ENCODE results near the gene OR56B1. TPM values are rescaled to one million over a fixed set of nuclear protein-coding genes. Genes with fewer than 3 reads are reported as not detected.

Gene OR56B1
- polyA plus RNA-seq, 2 of the 4 experiments (the other 2 are of a cell fraction): not detected

DNA sequence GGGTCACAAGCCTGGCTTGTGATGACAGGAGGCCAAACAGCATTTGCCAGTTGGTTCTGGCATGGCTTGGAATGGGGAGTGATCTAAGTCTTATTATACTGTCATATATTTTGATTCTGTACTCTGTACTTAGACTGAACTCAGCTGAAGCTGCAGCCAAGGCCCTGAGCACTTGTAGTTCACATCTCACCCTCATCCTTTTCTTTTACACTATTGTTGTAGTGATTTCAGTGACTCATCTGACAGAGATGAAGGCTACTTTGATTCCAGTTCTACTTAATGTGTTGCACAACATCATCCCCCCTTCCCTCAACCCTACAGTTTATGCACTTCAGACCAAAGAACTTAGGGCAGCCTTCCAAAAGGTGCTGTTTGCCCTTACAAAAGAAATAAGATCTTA lies 843 bp downstream of the OR56B1 start:
- peak; percentile 79 to 80; a peak in 5 of 6 replicates for ATAC-seq
- Histone ChIP-seq H3K27ac (peak overlapping the region; percentile 26 to 64; a peak in 4 of 6 replicates), H3K4me1 (peaks cover 6% of the 10 kb centered on the region; the same call in 1 of the 3 replicates), H3K4me2 (peak overlapping the region; percentile 46), H3K9me3 (0 out of 3 replicates have a peak, but pooled peaks cover 4% of the 10 kb centered on the region), H3K4me3 (no peak overlapping the region)
- POLR2A ChIA-PET: no interaction called here
- TF ChIP-seq, protein P1, sequence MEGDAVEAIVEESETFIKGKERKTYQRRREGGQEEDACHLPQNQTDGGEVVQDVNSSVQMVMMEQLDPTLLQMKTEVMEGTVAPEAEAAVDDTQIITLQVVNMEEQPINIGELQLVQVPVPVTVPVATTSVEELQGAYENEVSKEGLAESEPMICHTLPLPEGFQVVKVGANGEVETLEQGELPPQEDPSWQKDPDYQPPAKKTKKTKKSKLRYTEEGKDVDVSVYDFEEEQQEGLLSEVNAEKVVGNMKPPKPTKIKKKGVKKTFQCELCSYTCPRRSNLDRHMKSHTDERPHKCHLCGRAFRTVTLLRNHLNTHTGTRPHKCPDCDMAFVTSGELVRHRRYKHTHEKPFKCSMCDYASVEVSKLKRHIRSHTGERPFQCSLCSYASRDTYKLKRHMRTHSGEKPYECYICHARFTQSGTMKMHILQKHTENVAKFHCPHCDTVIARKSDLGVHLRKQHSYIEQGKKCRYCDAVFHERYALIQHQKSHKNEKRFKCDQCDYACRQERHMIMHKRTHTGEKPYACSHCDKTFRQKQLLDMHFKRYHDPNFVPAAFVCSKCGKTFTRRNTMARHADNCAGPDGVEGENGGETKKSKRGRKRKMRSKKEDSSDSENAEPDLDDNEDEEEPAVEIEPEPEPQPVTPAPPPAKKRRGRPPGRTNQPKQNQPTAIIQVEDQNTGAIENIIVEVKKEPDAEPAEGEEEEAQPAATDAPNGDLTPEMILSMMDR (IDR thresholded peaks at IDR 0.05): no peak
- no peak for TF ChIP-seq ZC3H11A (IDR thresholded peaks at IDR 0.05)
- no peak for TF ChIP-seq HOXB13 (CRISPR knock-in tag; IDR thresholded peaks at IDR 0.05; ENCODE audit: low read depth)
- TF ChIP-seq HOXA7 (CRISPR knock-in tag; IDR thresholded peaks at IDR 0.05): no peak
- TF ChIP-seq HES2 (IDR thresholded peaks at IDR 0.05): no peak
- TF ChIP-seq JUNB (IDR thresholded peaks at IDR 0.05): peak; percentile 28; the same call in 1 of the 2 replicates
- TF ChIP-seq, protein P2, sequence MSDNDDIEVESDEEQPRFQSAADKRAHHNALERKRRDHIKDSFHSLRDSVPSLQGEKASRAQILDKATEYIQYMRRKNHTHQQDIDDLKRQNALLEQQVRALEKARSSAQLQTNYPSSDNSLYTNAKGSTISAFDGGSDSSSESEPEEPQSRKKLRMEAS (IDR thresholded peaks at IDR 0.05): no peak
- TF ChIP-seq, protein P3, sequence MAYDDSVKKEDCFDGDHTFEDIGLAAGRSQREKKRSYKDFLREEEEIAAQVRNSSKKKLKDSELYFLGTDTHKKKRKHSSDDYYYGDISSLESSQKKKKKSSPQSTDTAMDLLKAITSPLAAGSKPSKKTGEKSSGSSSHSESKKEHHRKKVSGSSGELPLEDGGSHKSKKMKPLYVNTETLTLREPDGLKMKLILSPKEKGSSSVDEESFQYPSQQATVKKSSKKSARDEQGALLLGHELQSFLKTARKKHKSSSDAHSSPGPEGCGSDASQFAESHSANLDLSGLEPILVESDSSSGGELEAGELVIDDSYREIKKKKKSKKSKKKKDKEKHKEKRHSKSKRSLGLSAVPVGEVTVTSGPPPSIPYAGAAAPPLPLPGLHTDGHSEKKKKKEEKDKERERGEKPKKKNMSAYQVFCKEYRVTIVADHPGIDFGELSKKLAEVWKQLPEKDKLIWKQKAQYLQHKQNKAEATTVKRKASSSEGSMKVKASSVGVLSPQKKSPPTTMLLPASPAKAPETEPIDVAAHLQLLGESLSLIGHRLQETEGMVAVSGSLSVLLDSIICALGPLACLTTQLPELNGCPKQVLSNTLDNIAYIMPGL (CRISPR knock-in tag; IDR thresholded peaks at IDR 0.05; ENCODE audit: borderline replicate concordance): no peak
- no peak for TF ChIP-seq HDAC2 (IDR thresholded peaks at IDR 0.05)
- no peak for TF ChIP-seq EP300 (IDR thresholded peaks at IDR 0.05)
- no peak for TF ChIP-seq CBX8 (IDR thresholded peaks at IDR 0.05)
- peak in 1 of 2 experiments; percentile 71; a peak in 3 of 4 replicates for TF ChIP-seq CEBPB (IDR thresholded peaks at IDR 0.05)
- no peak for TF ChIP-seq FOSL2 (IDR thresholded peaks at IDR 0.05)
- 0 out of 2 replicates have a peak, but pooled peaks have one; percentile 3 for TF ChIP-seq FOSL2 (CRISPR knock-in tag; IDR thresholded peaks at IDR 0.05)
- no peak for TF ChIP-seq BHLHE40 (IDR thresholded peaks at IDR 0.05; ENCODE audit: low read depth, low read length)
- no peak for TF ChIP-seq TP53 (CRISPR knock-in tag; IDR thresholded peaks at IDR 0.05)
- TF ChIP-seq RARB (CRISPR knock-in tag; IDR thresholded peaks at IDR 0.05): no peak
- TF ChIP-seq EHF (CRISPR knock-in tag; IDR thresholded peaks at IDR 0.05): no peak
- FAIRE-seq: no peak
- CTCF ChIA-PET: interaction anchor here (1.4 to 2.0 kb wide), 2 partner anchors 25 to 53 kb away, joined by 4 read pairs; no protein-coding TSS in a partner anchor
- peak in 1 of 2 experiments; percentile 15 for DNase-seq (ENCODE audit: low read depth in 1 of 2, low spot score in 1 of 2)

DNA sequence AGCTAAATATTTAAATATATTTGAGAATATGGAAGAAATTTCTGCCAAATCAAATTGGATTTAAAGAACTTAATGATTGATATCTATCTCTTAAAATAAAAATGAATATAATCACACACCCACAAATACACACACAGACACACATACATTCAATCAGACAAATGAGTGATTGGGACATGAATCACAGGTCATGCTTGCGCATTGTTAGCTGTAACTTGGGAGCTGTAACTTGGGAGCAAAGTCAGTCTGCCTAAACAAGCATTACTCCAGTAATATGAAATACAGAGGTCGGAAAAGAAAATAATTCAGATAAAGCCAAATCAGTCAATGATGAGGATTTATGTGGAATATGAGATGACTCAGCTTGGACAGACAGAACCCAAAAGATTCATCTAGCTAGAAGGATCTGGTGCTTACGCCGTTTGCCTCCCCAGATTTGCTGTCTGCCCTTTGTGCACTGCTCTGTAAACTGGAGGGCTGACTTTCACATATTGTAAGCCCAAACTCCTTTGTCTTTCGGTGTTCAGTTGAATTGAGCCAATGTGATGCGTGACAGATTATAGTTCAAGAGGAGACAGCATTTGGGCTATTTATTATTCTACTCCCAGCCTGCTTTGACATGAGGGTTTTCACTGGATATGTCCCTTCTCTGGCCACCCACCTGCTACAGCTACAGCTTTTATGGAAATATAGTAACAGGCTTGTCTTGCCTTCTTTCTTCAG lies 1.6 kb downstream of the OR56B1 start:
- DNase-seq (ENCODE audit: low read depth in 1 of 2, low spot score in 1 of 2) (peak in 1 of 2 experiments; percentile 18), FAIRE-seq (no peak), ATAC-seq (peak in 1 of 2 experiments; percentile 70; a peak in 3 of 6 replicates)
- peak overlapping the region; percentile 26 to 48; a peak in 4 of 6 replicates for H3K27ac ChIP-seq
- H3K9me3 ChIP-seq: 0 out of 3 replicates have a peak, but pooled peaks cover 4% of the 10 kb centered on the region
- peaks cover 6% of the 10 kb centered on the region; the same call in 1 of the 3 replicates for H3K4me1 ChIP-seq
- ChIA-PET CTCF (interaction anchor here (2.0 kb wide), 1 partner anchor 54 kb away, joined by 4 read pairs; no protein-coding TSS in a partner anchor), POLR2A (no interaction called here)
- H3K4me3 ChIP-seq: no peak overlapping the region
- no peak; the same call in 1 of the 2 replicates for TF ChIP-seq JUNB (IDR thresholded peaks at IDR 0.05)
- TF ChIP-seq MAZ (IDR thresholded peaks at IDR 0.05; ENCODE audit: borderline replicate concordance, low read depth, low read length): no peak
- TF ChIP-seq PHF8 (IDR thresholded peaks at IDR 0.05; ENCODE audit: borderline replicate concordance, low read depth): no peak
- no peak for TF ChIP-seq ZSCAN20 (CRISPR knock-in tag; IDR thresholded peaks at IDR 0.05)
- no peak for TF ChIP-seq RCOR1 (IDR thresholded peaks at IDR 0.05; ENCODE audit: low read depth, low read length)
- no peak for TF ChIP-seq CEBPB (IDR thresholded peaks at IDR 0.05)
- TF ChIP-seq GATA3 (IDR thresholded peaks at IDR 0.05; ENCODE audit: borderline replicate concordance): no peak
- TF ChIP-seq KDM1A (IDR thresholded peaks at IDR 0.05; ENCODE audit: low read depth): no peak
- TF ChIP-seq POLR2A (IDR thresholded peaks at IDR 0.05; ENCODE audit: low read length): no peak
- TF ChIP-seq EHF (CRISPR knock-in tag; IDR thresholded peaks at IDR 0.05): no peak
- TF ChIP-seq RAD21 (conservative IDR thresholded peaks at IDR 0.05 in 1 of 2, IDR thresholded peaks at IDR 0.05 in 1 of 2): no peak
- no peak for TF ChIP-seq RARB (CRISPR knock-in tag; IDR thresholded peaks at IDR 0.05)
- no peak for TF ChIP-seq BHLHE40 (IDR thresholded peaks at IDR 0.05; ENCODE audit: low read depth, low read length)
- TF ChIP-seq, protein P4, sequence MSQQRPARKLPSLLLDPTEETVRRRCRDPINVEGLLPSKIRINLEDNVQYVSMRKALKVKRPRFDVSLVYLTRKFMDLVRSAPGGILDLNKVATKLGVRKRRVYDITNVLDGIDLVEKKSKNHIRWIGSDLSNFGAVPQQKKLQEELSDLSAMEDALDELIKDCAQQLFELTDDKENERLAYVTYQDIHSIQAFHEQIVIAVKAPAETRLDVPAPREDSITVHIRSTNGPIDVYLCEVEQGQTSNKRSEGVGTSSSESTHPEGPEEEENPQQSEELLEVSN (IDR thresholded peaks at IDR 0.05; ENCODE audit: borderline replicate concordance, low read depth): no peak
- TF ChIP-seq HOXB5 (CRISPR knock-in tag; IDR thresholded peaks at IDR 0.05): no peak
- no peak for TF ChIP-seq RNF2 (IDR thresholded peaks at IDR 0.05; ENCODE audit: borderline replicate concordance, low read depth)
- no peak for TF ChIP-seq FOSB (CRISPR knock-in tag; IDR thresholded peaks at IDR 0.05)
- no peak for TF ChIP-seq EP300 (IDR thresholded peaks at IDR 0.05)
- TF ChIP-seq NPAS2 (CRISPR knock-in tag; IDR thresholded peaks at IDR 0.05; ENCODE audit: borderline replicate concordance): no peak
- no peak for TF ChIP-seq USF2 (IDR thresholded peaks at IDR 0.05)
- H3K4me2 ChIP-seq: peak overlapping the region; percentile 46
- WGBS (ENCODE audit: missing lambda C conversion rate): 38% methylated on average over 6 of the region's 6 CpGs
